H9 (cell line): ENCODE measurements around the gene SMAD7. TPM values are rescaled to one million over a fixed set of nuclear protein-coding genes. Genes with fewer than 3 reads are reported as not detected.

Experiments
- DNase-seq: peaks from one replicate; pipeline ENCODE4 v3.0.0-alpha.2; 2017
- H2AFZ ChIP-seq: one replicate; pipeline ENCODE4 v1.6.1; 2013; ENCODE audit warnings: mild to moderate bottlenecking, low read length, control low read depth, moderate library complexity
- H2AK5ac ChIP-seq: 2 replicates; pipeline ENCODE4 v1.6.1; 2013; ENCODE audit warnings: low read length, control low read depth, mixed read lengths; ENCODE audit not compliant: insufficient read length
- H2BK120ac ChIP-seq: one replicate; pipeline ENCODE4 v1.6.1; 2013; ENCODE audit warnings: low read depth, mild to moderate bottlenecking, low read length, control low read depth, inconsistent platforms; ENCODE audit not compliant: poor library complexity, severe bottlenecking
- H2BK12ac ChIP-seq: 2 replicates; pipeline ENCODE4 v1.6.1; 2013; ENCODE audit warnings: low read length, control low read depth, mixed read lengths, low read depth; ENCODE audit not compliant: insufficient read length
- H2BK15ac ChIP-seq: 2 replicates; pipeline ENCODE4 v1.6.1; 2013; ENCODE audit warnings: low read depth, low read length, control low read depth
- H2BK20ac ChIP-seq: one replicate; pipeline ENCODE4 v1.6.1; 2013; ENCODE audit warnings: low read depth, mild to moderate bottlenecking, low read length, control low read depth, inconsistent platforms; ENCODE audit not compliant: poor library complexity, severe bottlenecking
- H2BK5ac ChIP-seq: 2 replicates; pipeline ENCODE4 v1.6.1; 2013; ENCODE audit warnings: low read length, control low read depth, mixed read lengths; ENCODE audit not compliant: insufficient read length
- H3K14ac ChIP-seq: 2 replicates; pipeline ENCODE4 v1.6.1; 2013; ENCODE audit warnings: low read length, control low read depth; ENCODE audit not compliant: insufficient read depth
- H3K18ac ChIP-seq: 2 replicates; pipeline ENCODE4 v1.6.1; 2013; ENCODE audit warnings: low read depth, mild to moderate bottlenecking, mixed read lengths, low read length, control low read depth; ENCODE audit not compliant: insufficient read length
- H3K23ac ChIP-seq: 2 replicates; pipeline ENCODE4 v1.6.1; 2013; ENCODE audit warnings: low read length, control low read depth, mixed read lengths, low read depth; ENCODE audit not compliant: insufficient read length
- H3K23me2 ChIP-seq: 2 replicates; pipeline ENCODE4 v1.6.1; 2013; ENCODE audit warnings: low read depth, mild to moderate bottlenecking, mixed read lengths, low read length, control low read depth; ENCODE audit not compliant: insufficient read length, poor library complexity, severe bottlenecking
- H3K27ac ChIP-seq: 2 replicates; pipeline ENCODE4 v1.5.1; 2013; ENCODE audit warnings: low read length, control low read depth, mixed read lengths, low read depth; ENCODE audit not compliant: insufficient read length
- H3K27me3 ChIP-seq: 2 replicates; pipeline ENCODE4 v1.6.1; 2013; ENCODE audit warnings: low read length, control low read depth, inconsistent platforms; ENCODE audit not compliant: insufficient read depth
- H3K4ac ChIP-seq: 2 replicates; pipeline ENCODE4 v1.6.1; 2013; ENCODE audit warnings: low read depth, mild to moderate bottlenecking, control low read depth, inconsistent platforms, low read length, moderate library complexity
- H3K4me1 ChIP-seq: 2 replicates; pipeline ENCODE4 v1.6.1; 2013; ENCODE audit warnings: low read length, control low read depth, inconsistent platforms; ENCODE audit not compliant: insufficient read depth
- H3K4me2 ChIP-seq: 2 replicates; pipeline ENCODE4 v1.6.1; 2013; ENCODE audit warnings: low read length, control low read depth, mixed read lengths; ENCODE audit not compliant: insufficient read length, insufficient read depth
- H3K56ac ChIP-seq: 2 replicates; pipeline ENCODE4 v1.6.1; 2013; ENCODE audit warnings: low read depth, mild to moderate bottlenecking, mixed read lengths, low read length, control low read depth; ENCODE audit not compliant: insufficient read length
- H3K79me1 ChIP-seq: 2 replicates; pipeline ENCODE4 v1.6.1; 2013; ENCODE audit warnings: low read depth, mild to moderate bottlenecking, moderate library complexity, low read length, control low read depth, inconsistent platforms; ENCODE audit not compliant: insufficient read depth, poor library complexity, severe bottlenecking
- H3K79me2 ChIP-seq: 2 replicates; pipeline ENCODE4 v1.6.1; 2013; ENCODE audit warnings: low read length, control low read depth, inconsistent platforms; ENCODE audit not compliant: insufficient read depth
- H3K9ac ChIP-seq: 2 replicates; pipeline ENCODE4 v1.6.1; 2013; ENCODE audit warnings: low read length, control low read depth, mixed read lengths; ENCODE audit not compliant: insufficient read length; ENCODE audit errors: extremely low read depth
- H3K9me3 ChIP-seq: one replicate; pipeline ENCODE4 v1.6.1; 2013; ENCODE audit warnings: low read depth, low read length, inconsistent platforms; ENCODE audit not compliant: control insufficient read depth
- H3T11ph ChIP-seq: one replicate; pipeline ENCODE4 v1.6.1; 2013; ENCODE audit warnings: mild to moderate bottlenecking, low read length, control low read depth, inconsistent platforms
- H4K20me1 ChIP-seq: one replicate; pipeline ENCODE4 v1.6.1; 2013; ENCODE audit not compliant: control insufficient read depth, insufficient read length, insufficient read depth
- H4K5ac ChIP-seq: 2 replicates; pipeline ENCODE4 v1.6.1; 2013; ENCODE audit warnings: low read depth, mild to moderate bottlenecking, mixed read lengths, low read length, control low read depth; ENCODE audit not compliant: insufficient read length
- H4K8ac ChIP-seq: replicated peaks from 2 replicates; pipeline ENCODE4 v1.6.1; 2013; ENCODE audit warnings: low read length, control low read depth, mixed read lengths, low read depth; ENCODE audit not compliant: insufficient read length
- H4K91ac ChIP-seq: 2 replicates; pipeline ENCODE4 v1.6.1; 2013; ENCODE audit warnings: low read depth, mild to moderate bottlenecking, moderate library complexity, mixed read lengths, low read length, control low read depth; ENCODE audit not compliant: insufficient read length
- H3K27ac Mint-ChIP-seq, 3 experiments: 2 replicates in 2 of 3; 3 replicates in 1 of 3; pipeline ENCODE4 v1.8.0; 2020 to 2021; ENCODE audit warnings: mixed read lengths in 3 of 3, mild to moderate bottlenecking in 1 of 3, moderate library complexity in 1 of 3
- H3K27me3 Mint-ChIP-seq: 2 replicates; pipeline ENCODE4 v1.8.0; 2021; ENCODE audit warnings: low read depth, mild to moderate bottlenecking, moderate library complexity, mixed read lengths
- H3K36me3 Mint-ChIP-seq, 3 experiments: 2 replicates in 2 of 3; 3 replicates in 1 of 3; pipeline ENCODE4 v1.8.0; 2020 to 2021; ENCODE audit warnings: low read depth in 3 of 3, mixed read lengths in 3 of 3; ENCODE audit not compliant: insufficient read depth in 1 of 3
- H3K4me1 Mint-ChIP-seq, 2 experiments: 2 replicates each; pipeline ENCODE4 v1.8.0; 2020; ENCODE audit warnings: mixed read lengths in 2 of 2
- H3K4me3 Mint-ChIP-seq, 2 experiments: 2 replicates in 1 of 2; 3 replicates in 1 of 2; pipeline ENCODE4 v1.8.0; 2020 to 2021; ENCODE audit warnings: mild to moderate bottlenecking in 2 of 2, mixed read lengths in 2 of 2, moderate library complexity in 1 of 2
- H3K9me3 Mint-ChIP-seq, 2 experiments: 2 replicates in 1 of 2; 3 replicates in 1 of 2; pipeline ENCODE4 v1.8.0; 2020; ENCODE audit warnings: mild to moderate bottlenecking in 2 of 2, mixed read lengths in 2 of 2, moderate library complexity in 1 of 2
- CTCF ChIP-seq: fragments of 200-600 bp; sonication (generic); conservative IDR thresholded peaks from 3 replicates; pipeline ENCODE4 v1.8.0; 2021; ENCODE audit warnings: antibody characterized with exemption, mild to moderate bottlenecking
- WGBS: extraction: QIAGEN DNeasy Blood & Tissue Kit; methylation state at CpG from one replicate; pipeline ENCODE4 v1.1.7; 2013; ENCODE audit warnings: missing lambda C conversion rate, low lambda C conversion rate, mixed read lengths; ENCODE audit not compliant: insufficient read length; ENCODE audit errors: extremely low coverage; 5-methylcytosine and 5-hydroxymethylcytosine counted together
- total RNA-seq: library from RNA; stranded (reverse); gene quantifications from 2 replicates; pipeline ENCODE4 v1.2.1, GENCODE V29; 2021

SMAD7 gene
- total RNA-seq, 1 experiment from 2014 or later: 27.7 TPM

- Histone ChIP-seq H3K23ac (no peak overlapping the region), H3K9ac (no peak overlapping the region), H3K56ac (no peak overlapping the region), H4K8ac (no peak overlapping the region), H3K9me3 (no peaks in the 10 kb centered on the region), H2BK20ac (no peak overlapping the region), H2BK5ac (no peak overlapping the region), H3K4me2 (no peak overlapping the region), H3K79me1 (peaks cover 6% of the 10 kb centered on the region), H3K27ac (no peak overlapping the region), H2AK5ac (no peak overlapping the region), H4K20me1 (no peaks in the 10 kb centered on the region), H2BK120ac (no peak overlapping the region), H2AFZ (no peak overlapping the region), H3K18ac (no peak overlapping the region), H3K27me3 (no peaks in the 10 kb centered on the region), H4K91ac (no peak overlapping the region), H4K5ac (no peak overlapping the region), H2BK15ac (no peak overlapping the region), H3K4ac (no peak overlapping the region), H3T11ph (no peak overlapping the region), H2BK12ac (no peak overlapping the region), H3K4me1 (peaks cover 12% of the 10 kb centered on the region; the same call in 1 of the 2 replicates), H3K23me2 (peaks cover 22% of the 10 kb centered on the region), H3K79me2 (peaks cover 82% of the 10 kb centered on the region), H3K14ac (no peak overlapping the region)
- no peak for TF ChIP-seq CTCF
- H3K27ac Mint-ChIP-seq: no peak overlapping the region
- peaks cover 9% of the 10 kb centered on the region for H3K27me3 Mint-ChIP-seq
- WGBS: no CpG with 5 or more reads among the region's 8 CpGs
- H3K36me3 Mint-ChIP-seq: peaks cover 46 to 78% (median 58%) of the 10 kb centered on the region in 3 experiments
- H3K4me1 Mint-ChIP-seq: peaks cover 69 to 76% of the 10 kb centered on the region in 2 experiments
- H3K4me3 Mint-ChIP-seq: peak overlapping the region; percentile 96 to 100; a peak in 4 of 5 replicates
- no peak for DNase-seq
- H3K9me3 Mint-ChIP-seq: peaks cover 0 to 2% of the 10 kb centered on the region in 2 experiments; a peak in 1 of 5 replicates
These were observed 4.4 kb downstream of the SMAD7 start for GRCh38 chr18:48946329-48946835.
